ENCODE results near the gene MYO16. TPM values are rescaled to one million over a fixed set of nuclear protein-coding genes. Genes with fewer than 3 reads are reported as not detected.

Gene MYO16
- total and polyA plus RNA-seq, 12 donors = 0.56 to 2.4 (median 1.4) TPM

DNA sequence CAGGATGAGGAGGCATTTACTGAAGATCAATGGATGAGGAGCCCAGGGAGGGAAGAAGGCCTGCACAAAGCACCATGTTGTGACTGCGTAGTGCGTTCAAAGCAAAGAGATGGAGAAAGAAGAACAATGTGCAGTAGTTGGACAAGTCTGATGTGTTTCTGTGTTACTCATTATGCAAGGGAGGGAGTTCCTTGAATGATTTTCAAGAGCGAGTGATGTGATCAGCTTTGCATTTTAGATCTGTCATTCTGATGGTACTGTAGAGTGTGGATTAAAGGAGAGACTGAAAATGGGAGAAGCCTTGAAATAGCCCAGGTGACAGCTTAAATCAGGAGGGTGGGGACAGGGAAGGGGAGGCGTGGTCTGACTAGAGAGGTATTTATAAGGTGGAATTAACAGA lies 9.5 kb downstream of the MYO16 start:
- intact Hi-C loops (cut with DNase I) = no loop called here
- WGBS, 4 donors = 77 to 89% (median 85%) methylated on average over 4 of the region's 4 CpGs
- TF ChIP-seq, protein P1, sequence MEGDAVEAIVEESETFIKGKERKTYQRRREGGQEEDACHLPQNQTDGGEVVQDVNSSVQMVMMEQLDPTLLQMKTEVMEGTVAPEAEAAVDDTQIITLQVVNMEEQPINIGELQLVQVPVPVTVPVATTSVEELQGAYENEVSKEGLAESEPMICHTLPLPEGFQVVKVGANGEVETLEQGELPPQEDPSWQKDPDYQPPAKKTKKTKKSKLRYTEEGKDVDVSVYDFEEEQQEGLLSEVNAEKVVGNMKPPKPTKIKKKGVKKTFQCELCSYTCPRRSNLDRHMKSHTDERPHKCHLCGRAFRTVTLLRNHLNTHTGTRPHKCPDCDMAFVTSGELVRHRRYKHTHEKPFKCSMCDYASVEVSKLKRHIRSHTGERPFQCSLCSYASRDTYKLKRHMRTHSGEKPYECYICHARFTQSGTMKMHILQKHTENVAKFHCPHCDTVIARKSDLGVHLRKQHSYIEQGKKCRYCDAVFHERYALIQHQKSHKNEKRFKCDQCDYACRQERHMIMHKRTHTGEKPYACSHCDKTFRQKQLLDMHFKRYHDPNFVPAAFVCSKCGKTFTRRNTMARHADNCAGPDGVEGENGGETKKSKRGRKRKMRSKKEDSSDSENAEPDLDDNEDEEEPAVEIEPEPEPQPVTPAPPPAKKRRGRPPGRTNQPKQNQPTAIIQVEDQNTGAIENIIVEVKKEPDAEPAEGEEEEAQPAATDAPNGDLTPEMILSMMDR (IDR thresholded peaks at IDR 0.05) = no peak
- TF ChIP-seq POLR2A (IDR thresholded peaks at IDR 0.05) = no peak

DNA sequence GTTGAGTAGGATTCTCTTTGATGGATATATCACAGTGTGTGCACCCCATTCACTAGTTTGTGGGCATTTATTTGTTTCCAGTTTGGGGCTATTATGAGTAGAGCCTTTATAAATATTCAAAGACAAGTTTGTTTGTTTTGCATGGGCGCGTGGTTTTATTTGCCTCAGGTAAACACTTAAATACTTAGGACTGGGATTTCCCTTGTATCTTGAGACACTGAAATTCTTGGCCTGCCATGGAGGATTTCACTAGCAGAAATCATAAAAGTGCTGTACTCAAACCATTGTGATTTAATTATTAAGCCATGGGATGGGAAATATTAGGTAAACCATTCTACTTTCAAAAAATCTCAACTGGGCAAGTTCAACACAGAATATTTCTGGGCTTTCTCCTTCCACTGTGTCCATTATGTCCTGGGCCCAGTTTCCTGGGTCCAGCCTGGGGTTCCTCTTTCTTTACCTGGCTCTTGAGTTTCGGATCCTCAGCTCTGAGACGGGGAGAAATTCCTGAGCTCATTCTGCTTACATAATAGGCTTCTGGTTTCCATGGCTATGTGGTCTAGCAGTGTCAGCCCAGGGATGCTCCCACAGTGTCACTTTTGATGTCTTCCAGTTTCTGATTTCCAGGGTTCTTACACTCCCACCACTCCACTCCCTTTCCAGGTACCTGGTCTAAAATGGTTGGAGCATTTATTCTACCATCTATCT lies 14.4 kb downstream of the MYO16 start:
- 79 to 85% (median 84%) methylated on average over 4 of the region's 4 CpGs for WGBS, 4 donors
- no peak for DNase-seq
- intact Hi-C loops (cut with DNase I) = no loop called here
- TF ChIP-seq, protein P1 (IDR thresholded peaks at IDR 0.05) = no peak
- no peak for TF ChIP-seq POLR2A (IDR thresholded peaks at IDR 0.05)
- H3K4me3 ChIP-seq = no peak overlapping the region
- no peaks in the 10 kb centered on the region for H3K4me1 ChIP-seq (replicated peaks in 1 of 2)
- H3K27me3 ChIP-seq = no peaks in the 10 kb centered on the region
- no peaks in the 10 kb centered on the region for H3K9me3 ChIP-seq (replicated peaks in 1 of 3)
- H3K27ac ChIP-seq = no peak overlapping the region
- no peaks in the 10 kb centered on the region for H3K36me3 ChIP-seq (replicated peaks in 1 of 2)

More for the DNA sequence above, 9.5 kb downstream of the MYO16 start:
- H3K4me3 ChIP-seq = no peak overlapping the region
- no peak for DNase-seq
- H3K4me1 ChIP-seq (replicated peaks in 1 of 2) = no peaks in the 10 kb centered on the region
- H3K36me3 ChIP-seq (replicated peaks in 1 of 2) = no peaks in the 10 kb centered on the region
- no peaks in the 10 kb centered on the region for H3K27me3 ChIP-seq
- no peaks in the 10 kb centered on the region for H3K9me3 ChIP-seq (replicated peaks in 1 of 3)
- H3K27ac ChIP-seq = no peak overlapping the region

DNA sequence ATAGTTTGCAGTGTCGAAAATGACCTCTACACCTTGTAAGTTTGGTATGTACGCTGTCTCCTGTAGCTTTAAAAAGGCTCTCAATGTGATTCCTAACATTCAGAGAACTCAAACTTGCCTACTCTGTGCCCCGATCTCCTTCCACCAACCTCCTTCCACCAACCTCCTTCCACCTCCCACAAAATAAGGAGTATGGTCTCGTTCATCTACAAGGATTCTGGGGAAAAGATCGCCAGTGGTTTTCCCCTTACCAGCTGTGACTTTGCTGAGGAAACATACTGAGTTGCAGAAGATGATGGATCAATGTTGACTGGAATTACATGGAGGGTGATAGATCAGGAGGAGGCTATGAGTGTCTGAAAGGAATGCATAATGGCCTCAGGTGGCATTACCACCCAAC lies 16.0 kb downstream of the MYO16 start:
- Histone ChIP-seq H3K9me3 (replicated peaks in 1 of 3) (no peaks in the 10 kb centered on the region), H3K36me3 (replicated peaks in 1 of 2) (no peaks in the 10 kb centered on the region), H3K4me1 (replicated peaks in 1 of 2) (no peaks in the 10 kb centered on the region), H3K27me3 (no peaks in the 10 kb centered on the region), H3K4me3 (no peak overlapping the region), H3K27ac (no peak overlapping the region)
- WGBS, 4 donors = 68 to 74% (median 72%) methylated on average over 5 of the region's 5 CpGs
- DNase-seq = no peak
- TF ChIP-seq POLR2A (IDR thresholded peaks at IDR 0.05) = no peak
- TF ChIP-seq, protein P1 (IDR thresholded peaks at IDR 0.05) = no peak
- intact Hi-C loops (cut with DNase I) = no loop called here

DNA sequence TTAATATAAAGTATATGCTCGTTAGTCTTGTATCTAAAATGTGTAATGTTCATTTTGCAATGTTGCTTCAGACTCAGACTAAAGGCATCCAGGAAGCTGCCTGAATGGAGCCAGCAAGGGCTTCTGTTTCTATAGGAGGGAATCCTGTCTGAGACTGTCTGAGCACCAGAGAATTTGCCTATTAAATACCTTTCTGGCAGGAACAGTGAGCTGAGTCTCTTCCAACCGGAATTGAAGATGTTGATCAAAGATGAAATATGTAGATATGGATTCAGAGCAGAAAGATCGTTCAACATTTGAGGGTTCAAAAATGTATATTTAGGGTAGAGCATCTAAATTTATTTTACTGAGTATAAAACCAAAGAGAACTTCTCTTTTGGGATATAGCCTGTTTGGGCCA lies 20.9 kb downstream of the MYO16 start:
- DNase-seq = no peak
- WGBS, 4 donors = 61 to 78% (median 65%) methylated on average over 3 of the region's 3 CpGs

More for the DNA sequence above, 20.9 kb downstream of the MYO16 start:
- no peaks in the 10 kb centered on the region for H3K4me1 ChIP-seq (replicated peaks in 1 of 2)
- no peaks in the 10 kb centered on the region for H3K27me3 ChIP-seq
- intact Hi-C loops (cut with DNase I) = no loop called here
- H3K9me3 ChIP-seq (replicated peaks in 1 of 3) = no peaks in the 10 kb centered on the region
- no peaks in the 10 kb centered on the region for H3K36me3 ChIP-seq (replicated peaks in 1 of 2)
- H3K4me3 ChIP-seq = no peak overlapping the region
- no peak overlapping the region for H3K27ac ChIP-seq
- TF ChIP-seq, protein P1 (IDR thresholded peaks at IDR 0.05) = no peak
- TF ChIP-seq POLR2A (IDR thresholded peaks at IDR 0.05) = no peak
